Esophagus muscularis mucosa (tissue), 3 donors: Measurements from ENCODE around the gene ARHGEF7.

Source experiments
- CTCF ChIP-seq, 3 experiments: fragments of 200-600 bp in 2 of 3; fragments of 450-650 bp in 1 of 3; sonication (generic) in 2 of 3; IDR thresholded peaks; one replicate each; pipeline ENCODE4 v1.5.1; 2017 to 2019; ENCODE audit warnings: antibody characterized with exemption in 3 of 3, mild to moderate bottlenecking in 2 of 3, moderate library complexity in 1 of 3
- POLR2A ChIP-seq: fragments of 450-650 bp; IDR thresholded peaks from one replicate; pipeline ENCODE4 v1.6.1; 2017; ENCODE audit warnings: antibody characterized with exemption, moderate library complexity, mild to moderate bottlenecking, low read depth

GRCh38 chr13:111123221-111123620, 8.1 kb downstream of the ARHGEF7 start:
- TF ChIP-seq CTCF (IDR thresholded peaks at IDR 0.05) (no peak), POLR2A (no peak)
